Measurements from ENCODE around the gene MARS1. TPM values are rescaled to one million over a fixed set of nuclear protein-coding genes. Genes with fewer than 3 reads are reported as not detected.

Gene MARS1
- total RNA-seq, 1 donor, result 90.3 TPM

DNA sequence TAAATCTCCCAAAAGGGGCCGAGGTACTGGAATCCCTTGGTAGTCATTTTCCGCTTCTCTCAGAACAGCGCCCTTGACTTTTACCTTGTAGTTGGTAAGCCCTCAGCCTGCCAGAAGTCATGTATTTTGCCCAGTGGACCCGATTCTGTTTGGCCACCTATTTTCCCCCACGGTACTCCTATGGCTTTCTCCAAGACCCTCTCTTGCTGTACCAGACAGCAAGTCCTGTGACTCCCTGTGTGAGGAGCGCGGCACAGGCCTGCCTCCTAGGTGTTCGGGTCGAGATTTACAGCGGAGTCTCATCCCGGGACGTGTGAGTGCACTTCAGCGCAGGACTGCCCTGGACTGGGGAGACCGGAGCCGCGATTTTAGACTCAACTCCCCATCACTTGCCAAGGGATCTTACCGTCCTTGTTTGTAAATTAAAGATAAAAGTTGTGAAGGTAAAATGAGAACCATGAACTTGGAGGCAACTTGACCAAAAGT, 33.7 kb downstream of the MARS1 start:
- peaks cover 58% of the 10 kb centered on the region for H3K4me1 ChIP-seq (ENCODE audit: insufficient read depth, low read length)
- no peak overlapping the region for H3K4me3 ChIP-seq (ENCODE audit: low read length)
- no peaks in the 10 kb centered on the region for H3K9me3 ChIP-seq (ENCODE audit: low read depth, low read length)
- no peaks in the 10 kb centered on the region for H3K27me3 ChIP-seq (ENCODE audit: insufficient read depth, low read length)

DNA sequence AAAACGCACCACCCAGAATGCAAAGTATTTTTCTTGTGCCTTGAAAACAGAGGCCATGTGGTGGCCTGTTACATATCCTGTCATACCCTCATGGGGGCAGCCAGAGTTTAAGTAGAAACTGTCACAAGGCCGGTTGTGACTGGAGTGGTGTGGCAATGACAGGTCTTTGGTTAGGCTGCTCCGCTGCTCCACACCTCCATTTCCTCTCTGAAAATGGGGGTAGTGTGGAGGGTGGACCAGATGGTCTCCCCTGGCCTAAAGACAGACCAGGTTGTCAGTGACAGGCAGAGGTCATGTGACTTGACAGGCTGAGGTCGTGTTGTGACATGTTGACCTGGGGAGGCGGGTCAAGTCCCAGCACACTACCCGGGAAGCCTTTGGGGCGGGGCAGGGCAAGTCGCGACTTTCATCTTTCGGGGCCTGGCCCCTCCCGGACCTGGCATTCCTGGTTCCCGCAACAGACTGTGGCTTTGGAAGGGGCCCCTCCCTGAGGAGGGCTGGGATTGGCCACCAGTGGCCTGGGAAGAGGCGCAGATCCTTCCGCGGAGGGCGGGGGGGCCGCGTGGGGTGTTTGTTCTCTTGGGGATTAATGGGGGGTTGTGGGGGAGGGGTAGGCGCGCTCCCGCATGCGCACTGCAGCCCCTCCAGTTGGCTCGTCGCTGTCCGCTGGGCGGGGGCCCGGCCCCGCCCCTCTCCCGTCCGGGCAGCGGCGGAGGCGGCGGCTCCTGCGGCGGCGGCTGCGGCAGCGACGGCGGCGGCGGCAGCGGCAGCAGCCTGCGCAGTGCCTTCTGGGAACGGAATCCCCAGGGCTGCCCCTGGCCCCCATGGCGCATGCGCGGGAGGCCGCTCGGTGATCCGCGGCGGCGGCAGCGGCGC, 34.4 kb downstream of the MARS1 start, which contains the start of gene MBD6:
Gene MBD6 (plus strand): TSS at position 814 of the 876 bp plus-strand sequence. CDS start 1,480 bp downstream, outside the sequence.
- peaks cover 58% of the 10 kb centered on the region for H3K4me1 ChIP-seq (ENCODE audit: insufficient read depth, low read length)

DNA sequence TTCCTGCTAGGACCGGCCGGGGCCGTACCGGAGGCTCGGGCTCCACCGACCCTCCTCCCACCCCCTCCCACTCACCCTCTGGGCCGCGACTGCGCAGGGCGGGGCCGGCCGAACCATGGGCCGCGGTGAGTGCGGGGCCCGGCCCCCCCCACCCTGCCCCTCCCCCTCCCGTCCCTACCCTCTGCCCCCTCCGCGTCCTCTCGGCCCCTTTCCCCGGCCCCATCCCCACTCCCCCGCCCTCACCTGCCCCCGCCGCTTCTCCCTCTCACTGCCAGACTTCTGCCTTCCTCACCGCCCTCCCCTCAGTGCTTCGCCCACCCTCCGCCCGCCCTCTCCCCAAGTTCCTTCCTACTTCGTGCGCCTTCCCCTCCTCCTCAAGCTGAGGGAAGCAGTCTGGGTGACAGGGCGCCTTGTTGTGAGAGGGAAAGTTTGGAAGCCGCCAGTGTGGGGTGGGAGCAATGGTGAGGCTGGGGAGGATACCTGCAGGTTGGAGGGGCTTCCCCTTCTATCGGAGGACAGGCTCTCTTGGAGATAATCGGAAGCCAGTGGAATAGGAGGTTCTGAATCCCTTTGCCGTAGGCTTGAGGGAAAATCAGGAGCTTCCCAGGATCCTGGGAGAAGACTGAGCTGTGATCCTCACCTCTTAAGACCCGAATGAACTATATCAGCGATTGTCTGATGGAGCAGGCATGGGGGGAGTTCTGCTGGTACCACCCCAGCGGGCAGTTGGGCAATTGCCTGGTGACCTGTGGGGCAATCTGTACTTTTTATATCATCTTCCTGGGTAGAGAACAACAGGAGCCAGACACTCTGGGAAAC, 35.2 kb downstream of the MARS1 start:
- Histone ChIP-seq H3K27me3 (ENCODE audit: insufficient read depth, low read length) (no peaks in the 10 kb centered on the region), H3K9me3 (ENCODE audit: low read depth, low read length) (no peaks in the 10 kb centered on the region), H3K4me1 (ENCODE audit: insufficient read depth, low read length) (peaks cover 53% of the 10 kb centered on the region), H3K4me3 (ENCODE audit: low read length) (peak overlapping the region; percentile 58)

More for the DNA sequence above, 34.4 kb downstream of the MARS1 start, which contains the start of gene MBD6:
- no peaks in the 10 kb centered on the region for H3K9me3 ChIP-seq (ENCODE audit: low read depth, low read length)
- H3K4me3 ChIP-seq (ENCODE audit: low read length), result peak within 1 kb of the TSS; percentile 58
- no peaks in the 10 kb centered on the region for H3K27me3 ChIP-seq (ENCODE audit: insufficient read depth, low read length)

DNA sequence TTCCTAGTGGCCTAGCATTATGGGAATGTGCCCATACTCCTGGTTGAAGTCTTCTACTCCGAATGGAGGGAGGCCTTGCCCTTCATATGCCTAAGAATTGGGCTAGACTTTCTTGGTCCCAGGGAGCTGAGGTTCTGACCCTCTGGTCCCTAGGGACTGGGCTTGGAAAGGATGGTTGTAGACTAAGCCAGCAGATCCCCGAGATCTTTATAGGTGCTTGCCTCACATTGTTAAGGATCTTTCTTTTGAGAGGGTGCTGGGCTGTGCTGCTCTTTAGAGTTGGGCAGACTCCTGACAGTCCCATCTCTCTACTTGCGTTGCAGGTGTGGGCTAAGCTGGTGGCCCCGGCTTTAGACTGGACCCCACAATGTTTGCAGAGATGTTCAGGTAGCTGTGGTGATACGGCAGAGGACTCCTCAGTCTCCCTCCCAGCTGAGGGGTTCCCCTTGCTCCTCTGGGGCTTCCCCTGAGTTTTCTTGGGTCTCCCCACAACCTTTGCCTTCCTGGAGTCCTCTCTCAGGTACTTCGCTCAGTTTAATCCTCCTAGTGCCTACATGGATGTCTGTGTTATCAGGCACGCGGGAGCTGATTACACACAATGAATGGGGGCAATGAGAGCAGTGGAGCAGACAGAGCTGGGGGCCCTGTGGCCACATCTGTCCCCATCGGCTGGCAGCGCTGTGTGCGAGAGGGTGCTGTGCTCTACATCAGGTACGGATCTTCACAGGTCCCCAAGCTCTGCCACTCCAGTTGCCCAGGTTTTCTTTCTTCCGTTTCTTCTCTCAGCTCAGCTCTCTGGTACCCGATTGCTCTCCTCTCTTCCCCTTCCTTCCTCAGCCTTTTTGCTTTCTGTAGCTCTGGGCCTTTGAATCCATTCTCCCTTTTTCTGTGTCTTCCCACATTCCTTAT, 36.1 kb downstream of the MARS1 start:
- H3K9me3 ChIP-seq (ENCODE audit: low read depth, low read length), result no peaks in the 10 kb centered on the region
- H3K4me1 ChIP-seq (ENCODE audit: insufficient read depth, low read length), result peaks cover 44% of the 10 kb centered on the region
- no peaks in the 10 kb centered on the region for H3K27me3 ChIP-seq (ENCODE audit: insufficient read depth, low read length)
- peak overlapping the region; percentile 58 for H3K4me3 ChIP-seq (ENCODE audit: low read length)

DNA sequence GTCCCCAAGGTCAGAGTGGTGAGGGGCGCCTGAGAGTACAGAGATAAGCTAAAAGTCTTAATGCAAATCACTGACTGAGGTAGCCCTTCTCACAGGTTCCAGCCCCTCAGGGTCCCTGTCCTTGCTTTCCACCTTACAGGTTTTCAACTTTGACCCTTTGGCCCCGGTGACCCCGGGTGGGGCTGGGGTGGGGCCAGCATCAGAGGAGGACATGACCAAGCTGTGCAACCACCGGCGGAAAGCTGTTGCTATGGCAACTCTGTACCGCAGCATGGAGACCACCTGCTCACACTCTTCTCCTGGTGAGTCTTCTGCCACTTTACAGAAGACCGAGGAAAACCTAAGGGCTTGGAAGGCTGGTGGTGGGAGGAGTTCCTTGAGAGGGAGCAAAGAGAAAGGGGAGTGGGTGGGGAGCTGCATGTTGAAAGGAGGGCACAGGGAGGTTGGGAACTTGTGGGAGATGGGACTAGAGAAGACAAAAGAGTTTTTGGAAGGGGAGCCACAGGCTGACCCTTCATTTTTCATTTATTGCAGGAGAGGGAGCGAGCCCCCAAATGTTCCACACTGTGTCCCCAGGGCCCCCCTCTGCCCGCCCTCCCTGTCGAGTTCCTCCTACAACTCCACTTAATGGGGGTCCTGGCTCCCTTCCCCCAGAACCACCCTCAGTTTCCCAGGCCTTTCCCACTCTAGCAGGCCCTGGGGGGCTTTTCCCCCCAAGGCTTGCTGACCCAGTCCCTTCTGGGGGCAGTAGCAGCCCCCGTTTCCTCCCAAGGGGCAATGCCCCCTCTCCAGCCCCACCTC, 37.1 kb downstream of the MARS1 start:
- Histone ChIP-seq H3K4me1 (ENCODE audit: insufficient read depth, low read length) (peaks cover 34% of the 10 kb centered on the region), H3K9me3 (ENCODE audit: low read depth, low read length) (no peaks in the 10 kb centered on the region), H3K4me3 (ENCODE audit: low read length) (no peak overlapping the region), H3K27me3 (ENCODE audit: insufficient read depth, low read length) (no peaks in the 10 kb centered on the region)

DNA sequence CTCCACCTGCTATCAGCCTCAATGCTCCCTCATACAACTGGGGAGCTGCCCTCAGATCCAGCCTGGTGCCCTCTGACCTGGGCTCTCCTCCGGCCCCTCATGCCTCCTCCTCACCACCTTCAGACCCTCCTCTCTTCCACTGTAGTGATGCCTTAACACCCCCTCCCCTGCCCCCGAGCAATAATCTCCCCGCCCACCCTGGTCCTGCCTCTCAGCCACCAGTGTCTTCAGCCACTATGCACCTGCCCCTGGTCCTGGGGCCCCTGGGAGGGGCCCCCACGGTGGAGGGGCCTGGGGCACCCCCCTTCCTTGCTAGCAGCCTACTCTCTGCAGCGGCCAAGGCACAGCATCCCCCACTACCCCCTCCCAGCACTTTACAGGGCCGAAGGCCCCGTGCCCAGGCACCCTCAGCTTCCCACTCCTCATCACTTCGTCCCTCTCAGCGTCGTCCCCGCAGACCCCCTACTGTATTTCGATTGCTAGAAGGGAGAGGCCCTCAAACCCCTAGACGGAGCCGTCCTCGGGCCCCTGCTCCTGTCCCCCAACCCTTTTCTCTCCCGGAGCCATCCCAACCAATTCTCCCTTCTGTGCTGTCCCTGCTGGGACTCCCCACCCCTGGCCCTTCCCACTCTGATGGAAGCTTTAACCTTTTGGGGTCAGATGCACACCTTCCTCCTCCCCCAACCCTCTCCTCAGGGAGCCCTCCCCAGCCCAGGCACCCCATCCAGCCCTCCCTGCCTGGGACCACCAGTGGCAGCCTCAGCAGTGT, 37.9 kb downstream of the MARS1 start:
- H3K27me3 ChIP-seq (ENCODE audit: insufficient read depth, low read length), result no peaks in the 10 kb centered on the region
- H3K4me1 ChIP-seq (ENCODE audit: insufficient read depth, low read length), result peaks cover 32% of the 10 kb centered on the region
- no peak overlapping the region for H3K4me3 ChIP-seq (ENCODE audit: low read length)
- H3K9me3 ChIP-seq (ENCODE audit: low read depth, low read length), result no peaks in the 10 kb centered on the region

DNA sequence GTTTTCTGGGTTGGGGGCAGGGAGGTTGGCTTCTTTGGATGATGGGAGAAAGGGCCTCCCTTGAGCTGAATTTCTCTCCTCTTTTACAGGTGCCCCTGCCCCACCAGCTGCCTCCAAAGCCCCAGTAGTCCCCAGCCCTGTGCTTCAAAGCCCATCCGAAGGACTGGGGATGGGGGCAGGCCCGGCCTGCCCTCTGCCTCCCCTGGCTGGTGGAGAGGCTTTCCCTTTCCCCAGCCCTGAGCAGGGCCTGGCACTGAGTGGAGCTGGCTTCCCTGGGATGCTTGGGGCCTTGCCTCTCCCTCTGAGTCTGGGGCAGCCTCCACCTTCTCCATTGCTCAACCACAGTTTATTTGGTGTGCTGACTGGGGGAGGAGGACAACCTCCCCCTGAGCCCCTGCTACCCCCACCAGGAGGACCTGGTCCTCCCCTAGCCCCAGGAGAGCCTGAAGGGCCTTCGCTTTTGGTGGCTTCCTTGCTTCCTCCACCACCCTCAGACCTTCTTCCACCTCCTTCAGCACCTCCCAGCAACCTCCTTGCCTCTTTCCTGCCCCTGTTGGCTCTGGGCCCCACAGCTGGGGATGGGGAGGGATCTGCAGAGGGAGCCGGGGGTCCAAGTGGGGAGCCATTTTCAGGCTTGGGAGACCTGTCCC, 38.7 kb downstream of the MARS1 start:
- Histone ChIP-seq H3K4me1 (ENCODE audit: insufficient read depth, low read length) (peaks cover 24% of the 10 kb centered on the region), H3K27me3 (ENCODE audit: insufficient read depth, low read length) (no peaks in the 10 kb centered on the region), H3K9me3 (ENCODE audit: low read depth, low read length) (no peaks in the 10 kb centered on the region), H3K4me3 (ENCODE audit: low read length) (no peak overlapping the region)

DNA sequence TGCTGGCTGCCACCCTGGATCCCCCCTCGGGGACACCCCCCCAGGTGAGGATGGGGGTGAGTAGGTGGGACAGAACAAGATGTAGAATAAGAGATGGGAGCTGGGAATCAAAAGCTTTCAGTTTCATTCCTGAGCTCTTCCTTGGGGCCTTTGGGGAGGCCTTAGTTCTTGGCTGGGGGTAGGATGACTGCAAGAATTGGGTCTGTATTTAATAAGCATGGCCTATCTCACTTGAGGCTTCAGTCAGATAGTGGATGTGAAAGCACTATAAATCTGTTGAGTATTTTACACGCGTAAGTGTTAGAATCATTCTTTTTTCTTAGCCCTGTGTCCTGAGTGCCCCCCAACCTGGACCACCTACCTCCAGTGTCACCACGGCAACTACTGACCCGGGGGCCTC, 39.3 kb downstream of the MARS1 start:
- Histone ChIP-seq H3K4me1 (ENCODE audit: insufficient read depth, low read length) (peaks cover 19% of the 10 kb centered on the region), H3K9me3 (ENCODE audit: low read depth, low read length) (no peaks in the 10 kb centered on the region), H3K27me3 (ENCODE audit: insufficient read depth, low read length) (no peaks in the 10 kb centered on the region), H3K4me3 (ENCODE audit: low read length) (no peak overlapping the region)

DNA sequence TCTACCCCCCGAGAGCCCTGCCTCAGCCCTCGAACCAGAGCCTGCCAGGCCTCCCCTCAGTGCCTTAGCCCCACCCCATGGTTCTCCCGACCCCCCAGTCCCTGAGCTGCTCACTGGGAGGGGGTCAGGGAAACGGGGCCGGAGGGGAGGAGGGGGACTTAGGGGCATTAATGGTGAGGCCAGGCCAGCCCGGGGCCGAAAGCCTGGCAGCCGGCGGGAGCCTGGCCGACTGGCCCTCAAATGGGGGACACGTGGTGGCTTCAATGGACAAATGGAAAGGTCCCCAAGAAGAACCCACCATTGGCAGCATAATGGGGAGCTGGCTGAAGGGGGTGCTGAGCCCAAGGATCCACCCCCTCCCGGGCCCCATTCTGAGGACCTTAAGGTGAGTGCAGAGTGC, 40.3 kb downstream of the MARS1 start:
- H3K4me3 ChIP-seq (ENCODE audit: low read length), result no peak overlapping the region
- peaks cover 15% of the 10 kb centered on the region for H3K4me1 ChIP-seq (ENCODE audit: insufficient read depth, low read length)
- H3K27me3 ChIP-seq (ENCODE audit: insufficient read depth, low read length), result no peaks in the 10 kb centered on the region
- no peaks in the 10 kb centered on the region for H3K9me3 ChIP-seq (ENCODE audit: low read depth, low read length)

DNA sequence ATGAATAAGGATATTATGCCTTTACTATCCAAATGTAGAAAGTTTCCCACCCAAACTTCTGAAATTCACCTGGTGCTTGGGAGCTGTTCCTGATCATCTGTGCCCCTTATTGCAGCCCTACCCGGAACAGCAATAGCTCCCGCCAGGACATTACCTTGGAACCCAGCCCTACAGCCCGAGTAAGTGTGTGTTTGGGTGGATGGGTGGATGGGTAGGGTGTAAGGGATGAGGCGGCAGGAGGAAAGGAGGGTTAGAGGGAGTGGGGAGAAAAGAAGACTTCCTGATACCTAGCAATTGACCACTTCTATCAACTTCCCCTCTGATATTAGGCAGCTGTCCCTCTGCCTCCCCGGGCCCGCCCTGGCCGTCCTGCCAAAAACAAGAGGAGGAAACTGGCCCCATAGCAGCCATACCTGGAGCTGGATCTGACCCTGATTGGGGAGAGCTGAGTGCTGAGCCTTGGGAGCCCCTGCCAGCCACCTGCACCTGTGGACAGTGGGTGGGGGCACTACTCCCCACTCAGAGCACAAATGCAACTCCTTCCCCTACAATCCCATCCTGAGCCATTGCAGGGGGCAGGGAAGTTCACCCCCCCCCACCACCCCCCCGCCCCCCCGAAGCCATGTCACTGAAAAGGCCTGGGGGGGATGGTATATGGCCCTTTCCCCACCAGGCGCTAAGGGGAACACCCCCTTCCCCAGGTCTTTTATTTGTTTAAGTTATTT, 41.1 kb downstream of the MARS1 start:
- no peaks in the 10 kb centered on the region for H3K27me3 ChIP-seq (ENCODE audit: insufficient read depth, low read length)
- peaks cover 7% of the 10 kb centered on the region for H3K4me1 ChIP-seq (ENCODE audit: insufficient read depth, low read length)
- no peak overlapping the region for H3K4me3 ChIP-seq (ENCODE audit: low read length)
- no peaks in the 10 kb centered on the region for H3K9me3 ChIP-seq (ENCODE audit: low read depth, low read length)

DNA sequence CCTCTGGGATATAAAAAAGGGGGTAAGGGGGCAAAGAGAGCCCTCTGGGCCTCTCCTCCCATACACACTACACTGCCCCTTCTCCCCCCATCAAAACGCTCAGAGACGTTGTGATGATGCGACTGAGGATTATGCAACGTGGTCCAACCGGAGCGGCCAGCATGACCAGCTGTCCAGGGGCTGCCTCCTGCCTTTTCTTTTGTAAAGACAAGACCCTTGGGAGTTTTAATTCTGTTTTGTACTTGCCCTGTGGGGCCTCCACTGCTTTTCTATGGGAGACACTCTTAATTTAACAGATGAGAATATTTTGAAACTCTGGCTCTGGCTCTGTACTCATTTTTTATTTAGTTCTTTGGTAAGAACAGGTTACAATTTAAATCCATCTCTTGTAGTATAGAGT, 42.0 kb downstream of the MARS1 start:
- Histone ChIP-seq H3K9me3 (ENCODE audit: low read depth, low read length) (no peaks in the 10 kb centered on the region), H3K4me1 (ENCODE audit: insufficient read depth, low read length) (no peaks in the 10 kb centered on the region), H3K27me3 (ENCODE audit: insufficient read depth, low read length) (no peaks in the 10 kb centered on the region), H3K4me3 (ENCODE audit: low read length) (no peak overlapping the region)

DNA sequence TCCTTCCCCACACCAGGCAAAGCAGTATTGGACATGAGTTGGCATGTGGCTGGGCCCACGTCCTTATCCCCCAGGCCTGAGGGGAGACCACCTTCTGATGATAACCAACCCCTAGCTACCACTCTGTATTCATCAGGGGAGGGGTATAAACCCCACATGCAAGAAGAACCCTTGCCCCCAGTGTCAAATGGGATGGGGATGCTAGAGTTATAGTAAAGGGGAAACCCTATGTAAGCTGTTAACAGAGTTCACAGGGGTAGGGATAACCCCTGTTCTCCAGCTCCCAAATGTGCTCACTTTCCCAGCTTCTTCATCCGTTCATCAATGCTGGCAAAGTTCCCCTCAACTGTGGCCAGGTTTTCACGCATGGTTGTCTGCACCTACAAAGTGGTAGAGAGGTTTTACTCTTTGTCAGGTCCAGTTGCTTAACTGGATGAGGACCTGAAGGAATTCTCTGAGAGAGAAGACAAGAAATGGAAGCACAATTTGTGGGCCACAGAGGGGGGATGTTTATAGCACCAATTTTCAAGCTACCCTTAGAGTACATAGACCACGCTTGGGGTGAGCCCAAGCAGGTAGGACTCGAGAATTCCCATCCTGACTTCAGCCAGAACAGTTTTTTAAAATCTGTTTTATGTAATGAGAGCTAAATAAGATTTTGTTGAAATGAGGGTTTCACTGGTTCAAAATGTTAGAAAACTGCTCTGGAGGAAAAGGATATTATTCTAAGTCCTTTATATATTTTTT, 42.7 kb downstream of the MARS1 start:
- no peaks in the 10 kb centered on the region for H3K4me1 ChIP-seq (ENCODE audit: insufficient read depth, low read length)
- H3K27me3 ChIP-seq (ENCODE audit: insufficient read depth, low read length), result no peaks in the 10 kb centered on the region
- H3K4me3 ChIP-seq (ENCODE audit: low read length), result no peak overlapping the region
- no peaks in the 10 kb centered on the region for H3K9me3 ChIP-seq (ENCODE audit: low read depth, low read length)
